Measurements from ENCODE around the gene ARL2BP.
A peak's percentile ranks its signal among the peaks of the same experiment; 100 is the strongest.
"Not testable (repeated sequence)": the region's sequence is repeated elsewhere in the genome, so short reads cannot be mapped to it uniquely, and the experiment has no call there.

The ARL2BP gene

DNA sequence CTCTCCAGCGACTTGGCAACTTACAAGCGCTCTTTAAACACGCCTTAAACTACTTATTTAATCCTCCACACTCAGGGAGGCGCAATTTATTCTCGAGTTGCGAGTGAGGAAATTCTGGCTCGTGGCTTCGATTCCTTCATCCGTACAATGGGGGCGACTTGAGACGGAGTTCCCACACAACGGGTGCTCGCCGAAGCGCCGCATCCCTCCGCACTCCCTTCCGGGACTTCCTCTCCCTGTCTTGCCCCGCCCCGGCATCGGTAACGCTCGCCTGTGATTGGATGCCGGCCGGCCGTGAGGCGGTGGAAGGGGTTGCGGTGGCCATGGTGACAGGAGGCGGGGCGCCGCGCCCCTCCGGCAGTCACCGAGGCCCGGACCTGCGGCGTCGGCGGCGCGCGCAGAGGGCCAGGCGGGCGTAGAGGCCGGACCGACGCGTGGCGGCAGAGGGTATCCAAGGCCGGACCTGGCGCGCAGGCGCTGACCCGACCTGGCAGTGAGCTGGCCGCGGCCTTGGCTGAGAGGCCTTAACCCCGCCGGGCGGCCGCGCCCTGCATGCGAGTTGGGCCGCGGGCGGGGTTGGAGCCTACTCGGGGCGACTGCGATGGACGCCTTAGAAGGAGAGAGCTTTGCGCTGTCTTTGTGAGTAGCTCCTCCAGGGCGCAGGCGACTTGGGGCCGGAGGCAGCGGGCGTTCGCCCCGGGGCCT is at the start of gene ARL2BP:
Gene ARL2BP, plus strand, starts transcription at position 493 of the 705 bp plus-strand sequence. Its CDS starts 109 bp downstream, at position 602.
- peak; percentile 99 for DNase-seq

GRCh38 chr16:57196286-57196685 is 48.8 kb upstream of the ARL2BP start:
- no peak for DNase-seq

GRCh38 chr16:57196753-57197152 is 48.3 kb upstream of the ARL2BP start:
- peak; percentile 6 for DNase-seq

DNA sequence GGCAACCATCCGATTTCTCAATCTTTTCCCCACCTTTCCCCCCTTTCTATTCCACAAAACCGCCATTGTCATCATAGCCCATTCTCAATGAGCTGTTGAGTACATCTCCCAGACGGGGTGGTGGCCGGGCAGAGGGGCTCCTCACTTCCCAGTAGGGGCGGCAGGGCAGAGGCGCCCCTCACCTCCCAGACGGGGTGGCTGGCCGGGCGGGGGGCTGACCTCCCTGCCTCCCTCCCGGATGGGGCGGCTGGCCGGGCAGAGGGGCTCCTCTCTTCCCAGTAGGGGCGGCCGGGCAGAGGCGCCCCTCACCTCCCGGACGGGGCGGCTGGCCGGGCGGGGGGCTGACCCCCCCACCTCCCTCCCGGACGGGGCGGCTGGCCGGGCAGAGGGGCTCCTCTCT is 44.7 kb upstream of the ARL2BP start:
- not testable (repeated sequence) for DNase-seq

- not testable (repeated sequence) for DNase-seq
Measured at GRCh38 chr16:57200926-57201325, 44.1 kb upstream of the ARL2BP start.

DNA sequence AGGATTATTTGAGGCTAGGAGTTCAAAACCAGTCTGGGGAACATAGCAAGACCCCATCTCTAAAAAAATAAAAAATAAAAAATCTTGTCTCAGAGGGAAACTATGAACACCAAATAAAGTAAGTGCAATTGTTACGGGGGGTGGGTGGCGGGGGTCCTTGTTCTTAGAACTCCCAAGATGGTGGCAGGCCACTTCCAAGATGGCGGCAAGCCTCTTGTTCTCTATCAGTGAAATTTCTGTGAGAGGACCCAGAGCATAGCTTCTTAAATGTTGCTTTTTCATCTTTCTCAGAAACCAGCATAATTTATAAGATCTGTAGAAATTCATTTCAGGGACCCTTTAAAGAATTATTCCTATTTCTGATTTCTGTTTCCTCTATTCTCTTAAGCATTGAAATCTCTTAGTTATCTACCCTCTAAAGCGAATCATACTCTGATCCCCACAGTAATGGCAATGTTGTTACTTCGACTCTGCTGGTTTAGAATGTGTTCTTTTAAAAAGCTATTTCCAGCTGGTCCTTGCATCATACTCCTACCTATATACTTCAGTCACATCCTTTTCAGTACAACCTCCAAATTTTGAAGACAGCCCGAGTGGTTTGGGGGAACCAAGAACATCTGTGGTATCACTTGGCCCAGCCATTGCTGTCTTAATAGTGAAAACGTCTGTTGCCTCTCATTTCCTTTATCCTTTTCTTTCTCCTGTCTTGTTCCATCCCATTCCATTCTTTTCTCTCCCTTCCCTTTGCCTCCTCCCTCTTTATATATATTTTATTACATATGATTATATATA is 42.8 kb upstream of the ARL2BP start:
- DNase-seq = no peak

GRCh38 chr16:57203451-57203850 is 41.6 kb upstream of the ARL2BP start:
- no peak for DNase-seq

DNA sequence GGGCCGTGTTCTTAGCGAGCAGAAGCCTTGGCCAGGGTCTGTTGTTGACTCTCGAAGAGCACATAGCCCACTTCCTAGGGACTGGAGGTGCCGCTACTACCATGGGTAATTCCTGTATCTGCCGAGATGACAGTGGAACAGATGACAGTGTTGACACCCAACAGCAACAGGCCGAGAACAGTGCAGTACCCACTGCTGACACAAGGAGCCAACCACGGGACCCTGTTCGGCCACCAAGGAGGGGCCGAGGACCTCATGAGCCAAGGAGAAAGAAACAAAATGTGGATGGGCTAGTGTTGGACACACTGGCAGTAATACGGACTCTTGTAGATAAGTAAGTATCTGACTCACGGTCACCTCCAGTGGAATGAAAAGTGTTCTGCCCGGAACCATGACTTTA is 40.4 kb upstream of the ARL2BP start:
- DNase-seq = peak; percentile 8

DNA sequence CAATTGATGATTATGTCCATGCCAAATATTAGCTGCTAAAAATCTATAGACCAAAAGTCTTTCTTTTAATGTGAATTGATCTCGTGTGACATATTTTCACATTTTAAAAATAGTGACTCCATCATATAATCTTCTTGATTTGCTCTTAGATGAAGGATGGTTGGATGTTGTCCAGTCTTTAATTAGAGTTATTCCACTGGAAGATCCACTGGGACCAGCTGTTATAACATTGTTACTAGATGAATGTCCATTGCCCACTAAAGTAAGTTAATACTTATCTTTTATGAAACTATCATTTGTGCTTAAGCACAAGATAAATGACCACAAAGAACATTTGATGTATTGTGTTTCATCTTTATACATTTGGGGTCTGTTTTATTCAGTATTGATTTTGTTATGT is 36.1 kb upstream of the ARL2BP start:
- no peak for DNase-seq

- DNase-seq = no peak
Measured at GRCh38 chr16:57209780-57210179, 35.3 kb upstream of the ARL2BP start.

DNA sequence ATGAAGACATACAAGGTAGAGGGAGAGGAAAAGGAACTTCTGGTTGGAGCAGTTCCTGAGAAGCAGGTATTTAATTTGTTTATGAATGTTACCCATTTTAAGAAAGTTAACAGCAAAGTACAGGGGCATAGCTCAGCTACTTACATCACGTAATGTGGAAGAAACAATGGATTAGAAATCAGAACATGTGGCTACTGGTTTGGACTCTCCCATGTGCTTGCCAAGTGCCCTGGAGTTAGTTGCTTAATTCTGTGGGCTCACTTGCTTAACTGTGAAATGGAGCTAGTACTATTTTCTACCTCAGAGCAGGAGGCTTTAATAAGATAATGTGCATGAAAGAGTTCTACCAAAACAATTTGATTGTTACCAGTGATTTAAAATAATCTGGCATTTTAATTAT is 31.6 kb upstream of the ARL2BP start:
- DNase-seq = no peak

- DNase-seq = no peak
Measured at GRCh38 chr16:57216968-57217367, 28.1 kb upstream of the ARL2BP start.

- no peak for DNase-seq
Measured at GRCh38 chr16:57223057-57223456, 22.0 kb upstream of the ARL2BP start.

DNA sequence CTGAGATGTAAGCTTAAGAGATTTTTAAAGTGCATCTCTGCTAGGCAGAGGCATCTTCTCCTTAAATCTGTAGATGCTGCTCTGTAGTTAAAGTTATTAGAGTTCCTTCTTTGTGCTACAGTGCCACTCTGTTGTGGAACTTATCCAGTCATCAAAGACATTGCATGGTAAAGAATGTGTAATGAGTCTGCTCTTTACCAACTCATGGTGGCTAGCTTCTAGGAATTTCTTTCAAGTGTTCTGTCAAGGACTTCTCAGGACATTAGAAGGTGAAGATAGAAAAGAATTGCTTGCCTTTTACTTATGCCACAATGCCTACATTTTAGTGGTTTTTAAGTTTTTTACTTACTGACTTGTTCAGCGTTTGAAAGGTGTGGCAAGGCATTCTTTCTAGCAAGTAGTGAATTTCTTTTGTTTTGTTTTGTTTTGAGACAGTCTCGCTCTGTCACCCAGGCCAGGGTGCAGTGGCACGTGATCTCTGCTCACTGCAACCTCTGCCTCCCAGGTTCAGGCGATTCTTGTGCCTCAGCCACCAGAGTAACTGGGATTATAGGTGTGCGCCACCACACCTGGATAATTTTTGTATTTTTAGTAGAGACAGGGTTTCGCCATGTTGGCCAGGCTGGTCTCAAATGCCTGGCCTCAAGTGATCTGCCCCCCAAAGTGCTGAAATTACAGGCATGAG is 20.3 kb upstream of the ARL2BP start:
- no peak for DNase-seq

DNA sequence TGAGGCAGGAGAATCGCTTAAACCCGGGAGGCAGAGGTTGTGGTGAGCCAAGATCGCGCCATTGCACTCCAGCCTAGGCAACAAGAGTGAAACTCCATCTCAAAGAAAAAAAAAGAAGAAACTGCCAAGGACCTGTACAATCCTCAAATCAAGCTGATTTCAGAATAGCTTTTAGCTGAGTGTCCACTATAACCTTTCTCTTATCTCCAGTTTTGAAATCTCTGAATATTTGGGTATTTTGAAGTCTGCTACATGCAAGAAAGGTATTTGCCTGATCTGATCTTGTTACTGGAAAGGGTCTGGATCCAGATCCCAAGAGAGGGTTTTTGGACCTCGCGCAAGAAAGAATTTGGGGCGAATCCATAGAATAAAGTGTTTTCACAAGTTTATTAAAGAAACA is 19.1 kb upstream of the ARL2BP start:
- no peak for DNase-seq

GRCh38 chr16:57226701-57227621 is 18.1 kb upstream of the ARL2BP start:
- DNase-seq = no peak

GRCh38 chr16:57229079-57229478 is 16.0 kb upstream of the ARL2BP start:
- no peak for DNase-seq

- DNase-seq = no peak
Measured at GRCh38 chr16:57231821-57232350, 13.2 kb upstream of the ARL2BP start.

DNA sequence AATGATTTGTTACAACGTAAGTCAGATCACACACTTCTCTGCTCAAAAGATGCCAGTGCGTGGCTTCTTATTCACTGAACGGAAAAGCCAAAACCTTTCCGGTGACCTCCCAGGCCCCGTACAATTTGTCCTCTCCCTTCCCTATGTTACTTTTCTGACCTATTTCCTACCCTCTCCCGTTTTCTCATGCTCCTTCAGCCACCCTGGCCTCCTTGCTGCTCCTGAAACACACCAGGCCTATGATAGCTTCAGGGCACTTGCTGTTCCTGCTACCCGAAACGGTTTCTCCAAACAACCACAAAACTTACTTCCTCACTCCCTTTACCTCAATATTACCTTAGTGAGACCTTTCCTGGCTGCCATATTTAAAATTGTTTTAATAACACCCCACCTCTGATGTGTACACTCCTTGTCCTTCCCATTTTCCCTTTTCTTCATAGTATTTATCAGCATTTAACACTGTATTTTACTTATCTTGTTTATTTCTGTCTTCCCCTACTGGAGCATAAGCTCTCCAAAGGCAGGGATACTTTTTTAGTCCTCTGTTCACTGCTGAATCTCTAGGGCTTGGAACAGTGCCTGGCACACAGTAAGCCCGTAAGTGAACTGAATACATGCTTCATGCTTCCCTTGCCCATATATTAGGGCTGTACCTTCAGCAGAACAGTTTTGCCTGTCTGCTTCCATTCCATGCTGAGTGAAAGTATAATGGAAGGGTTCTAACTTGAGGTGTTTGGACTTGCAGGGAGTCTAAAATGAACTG is 10.9 kb upstream of the ARL2BP start:
- no peak for DNase-seq

DNA sequence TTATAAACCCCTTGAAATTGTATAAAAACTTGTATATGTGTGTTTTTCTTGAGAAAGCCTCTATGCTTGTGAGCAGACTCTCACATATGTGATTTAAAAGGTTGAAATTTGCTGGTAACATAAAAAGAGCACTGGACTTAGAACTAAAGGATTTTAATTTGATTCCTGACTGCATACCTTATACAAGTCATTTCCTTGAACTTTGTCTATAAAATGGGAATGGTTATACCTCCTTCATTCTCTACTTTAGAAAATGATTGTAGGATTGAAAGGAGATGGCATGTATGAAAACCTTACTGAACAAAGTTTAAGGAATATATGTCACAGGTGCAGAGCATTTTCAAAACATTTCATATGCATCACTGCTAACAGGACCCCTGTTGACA is 10.4 kb upstream of the ARL2BP start:
- no peak for DNase-seq

All from hematopoietic multipotent progenitor cell treated with erythropoietin and hydrocortisone succinate and interleukin-3 and kit ligand, for 4 days (in vitro differentiated cells).